Hematopoietic multipotent progenitor cell treated with erythropoietin and hydrocortisone succinate and interleukin-3 and kit ligand, for 6 days (in vitro differentiated cells): ENCODE data around the gene LCE1E.

Experiments used
- DNase-seq: peaks from one replicate; pipeline ENCODE4 v3.0.0-alpha.2; 2015

Gene LCE1E

GRCh38 chr1:152786077-152786476 lies at the start of gene LCE1E:
LCE1E (plus strand) TSS chr1:152786257; CDS start chr1:152787300, 1,043 bp downstream.
- DNase-seq, result no peak

- DNase-seq, result no peak
Measured at GRCh38 chr1:152737997-152738396, 48.1 kb upstream of the LCE1E start.

GRCh38 chr1:152739841-152740240 lies 46.2 kb upstream of the LCE1E start:
- DNase-seq, result no peak

DNA sequence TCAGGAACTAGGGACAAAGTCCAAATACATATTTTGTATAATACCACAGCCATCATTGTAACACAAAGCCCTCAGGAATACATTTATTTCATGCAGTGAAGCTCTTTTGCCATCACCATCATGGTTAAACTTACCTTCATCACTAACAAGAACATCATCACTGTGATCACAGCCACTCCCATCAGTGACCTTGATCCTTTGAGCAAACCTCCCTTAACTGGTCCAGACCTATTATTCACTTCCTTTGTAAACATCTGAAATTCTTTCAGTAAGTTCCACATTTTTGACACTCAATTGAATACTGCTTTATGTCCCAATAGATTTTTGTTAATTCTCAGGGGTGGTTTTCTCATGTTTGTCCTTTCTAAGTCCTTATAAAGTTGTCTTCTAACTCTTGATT lies 44.4 kb upstream of the LCE1E start:
- no peak for DNase-seq

DNA sequence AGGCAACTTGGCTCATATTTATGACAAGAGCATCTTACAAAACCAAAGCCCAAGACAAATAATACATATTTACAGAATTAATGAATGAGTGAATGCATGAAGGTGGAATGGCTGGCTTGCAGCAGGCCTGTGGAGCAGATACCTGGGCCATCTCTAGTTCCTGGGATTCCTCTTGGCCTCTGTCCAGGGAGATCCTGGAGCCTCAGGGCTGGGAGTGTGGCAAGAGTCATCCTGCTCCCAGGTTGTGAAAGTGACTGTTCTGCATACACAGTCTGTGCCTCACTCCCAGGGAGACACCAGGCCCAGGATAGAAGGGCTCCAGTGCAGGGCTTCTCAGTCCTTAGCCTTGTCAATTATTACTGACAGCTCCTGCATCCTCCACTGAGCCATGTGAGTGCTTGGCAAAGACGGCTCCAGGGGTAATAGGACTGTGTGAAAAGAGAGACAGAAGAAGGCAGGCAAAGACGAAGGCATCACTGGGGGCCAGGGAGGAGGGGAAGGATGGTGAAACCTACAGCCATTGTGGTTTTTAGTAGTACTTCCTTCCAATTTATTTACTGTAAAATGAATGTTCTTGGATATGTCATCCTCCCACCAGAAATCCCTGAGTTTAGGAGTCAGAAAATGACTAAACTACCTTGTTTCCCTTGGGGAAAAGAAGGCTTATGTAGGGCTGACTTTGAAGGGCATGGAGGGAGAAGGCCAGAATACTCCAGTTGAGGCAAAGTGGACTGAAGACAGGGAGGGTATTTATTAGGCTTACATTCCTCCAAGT lies 42.5 kb upstream of the LCE1E start:
- no peak for DNase-seq

- DNase-seq, result peak; percentile 18
Measured at GRCh38 chr1:152745289-152745704, 40.8 kb upstream of the LCE1E start.

- DNase-seq, result no peak
Measured at GRCh38 chr1:152745765-152746444, 40.2 kb upstream of the LCE1E start.

DNA sequence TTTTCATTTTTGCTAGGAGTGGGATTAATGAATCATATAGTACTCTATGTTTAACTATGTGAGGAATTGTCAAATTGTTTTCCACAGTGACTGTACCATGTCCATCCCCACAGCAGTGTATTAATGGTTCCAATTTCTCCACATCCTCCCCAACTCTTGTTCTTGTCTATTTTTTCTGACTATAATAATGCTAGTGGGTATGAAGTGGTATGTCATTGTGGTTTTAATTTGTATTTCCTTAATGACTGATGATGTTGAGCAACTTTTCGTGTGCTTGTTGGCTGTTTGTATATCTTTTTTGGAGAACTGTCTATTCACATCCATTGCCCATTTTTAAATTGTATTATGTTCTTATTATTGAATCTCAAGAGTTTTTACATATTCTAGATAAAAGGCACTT lies 38.2 kb upstream of the LCE1E start:
- peak; percentile 9 for DNase-seq

DNA sequence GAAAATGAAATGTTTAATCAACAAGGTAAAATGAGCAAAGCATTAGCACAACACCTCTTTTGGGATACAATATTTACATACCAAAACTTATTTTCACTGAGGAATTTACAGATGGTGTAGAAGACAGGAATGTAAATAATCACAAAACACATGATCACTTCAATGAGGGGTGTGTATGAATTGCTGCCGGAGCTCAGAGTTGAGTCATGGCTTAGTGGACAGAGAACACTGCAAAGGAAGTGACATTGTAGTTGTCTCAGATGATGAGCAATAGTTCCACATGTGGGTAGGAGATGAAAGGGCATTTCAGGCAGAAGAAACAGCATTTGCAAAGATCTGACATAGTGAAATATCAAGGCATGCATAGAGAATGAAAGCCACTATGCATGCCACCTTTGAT lies 33.8 kb upstream of the LCE1E start:
- DNase-seq, result no peak

DNA sequence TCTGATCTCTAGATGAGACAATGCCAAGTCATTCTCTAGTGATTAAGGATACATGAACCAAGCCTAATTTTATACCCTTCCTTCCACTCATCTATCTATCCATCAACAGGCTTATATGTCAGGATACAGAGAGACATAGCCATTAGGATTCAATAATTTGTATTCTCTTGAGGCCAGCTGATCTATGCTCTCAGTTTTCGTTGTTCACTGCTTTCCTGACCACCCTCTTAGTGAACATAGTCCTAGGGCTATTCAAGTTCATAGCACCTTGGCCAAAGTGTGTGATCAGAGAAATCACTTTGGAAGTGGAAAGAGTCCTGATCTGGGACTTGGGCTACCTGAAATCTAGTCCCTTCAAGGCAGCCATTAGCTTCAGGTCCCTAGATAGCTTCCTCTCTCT lies 32.5 kb upstream of the LCE1E start:
- no peak for DNase-seq

- DNase-seq, result no peak
Measured at GRCh38 chr1:152756872-152757271, 29.2 kb upstream of the LCE1E start.

GRCh38 chr1:152757747-152758146 lies 28.3 kb upstream of the LCE1E start, which contains the start of gene KPRP:
KPRP (plus strand) TSS chr1:152758025; CDS start chr1:152759589, 1,564 bp downstream.
- no peak for DNase-seq

GRCh38 chr1:152758636-152759035 lies 27.4 kb upstream of the LCE1E start:
- no peak for DNase-seq

DNA sequence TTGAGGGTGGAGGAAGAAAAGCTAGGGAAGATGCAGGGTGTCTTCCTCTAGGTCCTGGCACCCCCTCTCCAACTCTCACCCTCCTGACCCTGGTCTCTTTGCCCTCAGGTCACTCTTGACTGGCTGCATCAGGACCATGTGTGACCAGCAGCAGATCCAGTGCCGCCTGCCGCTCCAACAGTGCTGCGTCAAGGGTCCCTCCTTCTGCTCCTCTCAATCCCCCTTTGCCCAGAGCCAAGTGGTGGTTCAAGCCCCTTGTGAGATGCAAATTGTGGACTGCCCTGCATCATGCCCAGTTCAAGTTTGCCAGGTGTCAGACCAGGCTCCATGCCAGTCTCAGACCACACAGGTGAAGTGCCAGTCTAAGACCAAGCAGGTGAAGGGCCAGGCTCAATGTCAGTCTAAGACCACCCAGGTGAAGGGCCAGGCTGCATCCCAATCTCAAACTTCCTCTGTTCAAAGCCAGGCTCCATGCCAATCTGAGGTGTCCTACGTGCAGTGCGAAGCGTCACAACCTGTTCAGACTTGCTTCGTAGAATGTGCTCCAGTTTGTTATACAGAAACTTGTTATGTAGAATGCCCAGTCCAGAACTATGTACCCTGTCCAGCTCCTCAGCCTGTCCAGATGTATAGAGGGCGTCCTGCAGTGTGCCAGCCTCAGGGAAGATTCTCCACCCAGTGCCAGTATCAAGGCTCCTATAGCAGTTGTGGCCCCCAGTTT lies 26.4 kb upstream of the LCE1E start:
- no peak for DNase-seq

DNA sequence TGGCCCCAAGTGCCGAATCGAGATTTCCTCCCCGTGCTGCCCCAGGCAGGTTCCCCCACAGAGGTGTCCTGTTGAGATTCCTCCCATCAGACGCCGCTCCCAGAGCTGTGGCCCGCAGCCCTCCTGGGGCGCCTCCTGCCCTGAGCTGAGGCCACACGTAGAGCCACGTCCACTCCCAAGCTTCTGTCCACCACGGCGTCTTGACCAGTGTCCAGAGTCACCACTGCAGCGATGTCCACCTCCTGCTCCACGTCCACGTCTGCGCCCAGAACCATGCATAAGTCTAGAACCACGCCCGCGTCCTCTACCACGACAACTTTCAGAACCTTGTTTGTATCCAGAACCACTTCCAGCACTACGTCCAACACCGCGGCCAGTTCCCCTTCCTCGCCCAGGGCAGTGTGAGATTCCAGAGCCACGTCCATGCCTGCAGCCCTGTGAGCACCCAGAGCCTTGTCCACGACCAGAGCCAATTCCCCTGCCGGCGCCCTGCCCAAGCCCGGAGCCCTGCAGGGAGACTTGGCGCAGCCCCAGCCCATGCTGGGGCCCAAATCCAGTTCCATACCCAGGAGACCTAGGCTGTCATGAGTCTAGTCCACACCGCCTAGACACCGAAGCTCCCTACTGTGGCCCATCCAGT lies 25.4 kb upstream of the LCE1E start:
- DNase-seq, result no peak

DNA sequence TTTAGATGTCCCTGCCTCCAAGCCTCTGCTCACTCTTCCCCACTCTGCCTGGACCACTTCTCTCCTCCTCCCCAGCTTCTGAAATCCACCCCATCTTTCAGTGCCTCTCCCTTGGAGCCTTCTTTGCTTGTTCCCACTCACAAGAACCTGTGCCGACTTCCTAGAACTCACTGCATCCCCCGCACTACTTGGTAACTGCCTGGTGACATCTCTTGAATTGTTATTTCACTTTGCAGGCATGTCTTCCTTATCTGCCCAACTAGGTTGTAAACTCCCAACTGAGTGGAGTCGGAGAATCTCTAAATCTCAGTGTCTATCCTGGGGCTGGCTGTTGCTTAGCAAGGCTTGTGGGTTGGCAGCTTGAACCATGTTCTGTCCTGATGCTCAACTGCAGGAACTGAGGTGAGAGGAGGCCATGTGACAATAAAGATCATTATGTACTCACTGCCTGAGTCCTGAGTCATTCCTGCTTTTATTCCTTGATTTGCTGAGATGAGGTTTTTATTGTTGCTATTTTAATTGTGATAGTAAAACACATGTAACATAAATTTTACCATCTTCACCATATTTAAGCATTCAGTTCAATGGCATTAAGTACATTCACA lies 24.3 kb upstream of the LCE1E start:
- DNase-seq, result no peak

- no peak for DNase-seq
Measured at GRCh38 chr1:152768847-152769533, 17.1 kb upstream of the LCE1E start.

GRCh38 chr1:152770411-152770810 lies 15.6 kb upstream of the LCE1E start:
- no peak for DNase-seq

DNA sequence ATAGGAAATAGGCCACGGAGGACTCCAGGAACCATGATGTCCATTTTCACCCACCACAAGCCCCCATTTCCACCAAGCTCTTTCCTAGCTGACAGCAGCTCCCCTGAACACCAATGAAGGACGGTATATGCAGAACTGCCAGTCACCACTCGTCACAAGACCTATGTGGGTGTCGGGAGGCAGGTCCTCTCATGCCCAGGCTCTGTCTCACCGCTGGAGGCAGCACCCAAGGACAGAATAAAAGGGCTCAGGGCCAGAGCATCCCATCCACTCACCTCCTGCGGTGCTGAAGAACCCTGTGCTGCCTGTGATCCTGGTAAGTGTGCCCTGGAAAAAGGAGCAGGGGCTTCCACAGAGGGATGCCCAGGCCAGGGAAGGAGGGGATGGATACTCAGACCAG lies 11.2 kb upstream of the LCE1E start, which contains the start of gene LCE1F:
Gene LCE1F (plus strand): TSS at position 266 of the 400 bp plus-strand sequence. CDS start 1,232 bp downstream, outside the sequence.
- DNase-seq, result no peak

DNA sequence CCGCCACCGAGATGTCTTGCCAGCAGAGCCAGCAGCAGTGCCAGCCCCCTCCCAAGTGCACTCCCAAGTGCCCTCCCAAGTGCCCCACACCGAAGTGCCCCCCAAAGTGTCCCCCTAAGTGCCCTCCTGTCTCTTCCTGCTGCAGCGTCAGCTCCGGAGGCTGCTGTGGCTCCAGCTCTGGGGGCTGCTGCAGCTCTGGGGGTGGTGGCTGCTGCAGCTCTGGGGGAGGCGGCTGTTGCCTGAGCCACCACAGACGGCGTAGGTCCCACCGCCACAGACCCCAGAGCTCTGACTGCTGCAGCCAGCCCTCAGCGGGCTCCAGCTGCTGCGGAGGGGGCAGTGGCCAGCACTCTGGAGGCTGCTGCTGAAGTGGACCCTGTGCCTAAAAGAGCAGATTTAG lies 9.7 kb upstream of the LCE1E start:
- DNase-seq, result no peak

DNA sequence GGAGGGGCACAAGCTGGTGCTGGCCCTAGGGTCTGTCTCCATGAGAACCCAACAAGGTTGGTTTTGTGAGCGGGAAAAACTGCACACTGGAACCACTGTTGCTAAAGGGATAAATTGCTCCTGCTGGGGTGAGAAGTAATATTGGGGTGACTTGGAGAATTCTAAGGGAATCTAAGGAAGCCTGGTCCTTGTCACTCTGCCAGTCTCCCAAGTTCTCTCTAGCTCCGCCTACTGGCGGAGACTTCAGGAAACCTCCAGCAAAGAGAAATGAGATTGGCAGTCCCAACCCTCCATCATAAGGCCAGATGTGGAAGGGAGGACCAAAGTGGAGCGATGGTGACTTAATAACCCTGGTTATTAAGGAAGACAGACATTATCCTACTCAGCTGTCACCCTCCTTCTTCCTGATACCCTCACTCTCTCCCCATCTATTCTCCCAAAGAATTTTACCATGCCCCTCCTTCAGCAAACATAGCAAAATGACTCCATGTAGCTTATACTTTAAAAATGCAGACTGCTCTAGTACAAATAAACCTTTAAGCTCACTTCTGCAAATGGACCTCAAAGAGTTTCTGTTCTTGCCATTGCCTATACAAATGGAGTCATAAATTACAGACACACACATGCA lies 8.4 kb upstream of the LCE1E start:
- peak; percentile 48 for DNase-seq

GRCh38 chr1:152783095-152783494 lies 3.0 kb upstream of the LCE1E start:
- no peak for DNase-seq
